GM19099 (cell line): ENCODE results near the gene TMEM100.

ENCODE experiments used
- POLR2A ChIP-seq: IDR thresholded peaks from 3 replicates; pipeline ENCODE4 v1.6.1; 2011; ENCODE audit warnings: low read depth; ENCODE audit not compliant: insufficient read length; ENCODE audit errors: extremely low read depth

TMEM100 gene, protein sequence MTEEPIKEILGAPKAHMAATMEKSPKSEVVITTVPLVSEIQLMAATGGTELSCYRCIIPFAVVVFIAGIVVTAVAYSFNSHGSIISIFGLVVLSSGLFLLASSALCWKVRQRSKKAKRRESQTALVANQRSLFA

DNA sequence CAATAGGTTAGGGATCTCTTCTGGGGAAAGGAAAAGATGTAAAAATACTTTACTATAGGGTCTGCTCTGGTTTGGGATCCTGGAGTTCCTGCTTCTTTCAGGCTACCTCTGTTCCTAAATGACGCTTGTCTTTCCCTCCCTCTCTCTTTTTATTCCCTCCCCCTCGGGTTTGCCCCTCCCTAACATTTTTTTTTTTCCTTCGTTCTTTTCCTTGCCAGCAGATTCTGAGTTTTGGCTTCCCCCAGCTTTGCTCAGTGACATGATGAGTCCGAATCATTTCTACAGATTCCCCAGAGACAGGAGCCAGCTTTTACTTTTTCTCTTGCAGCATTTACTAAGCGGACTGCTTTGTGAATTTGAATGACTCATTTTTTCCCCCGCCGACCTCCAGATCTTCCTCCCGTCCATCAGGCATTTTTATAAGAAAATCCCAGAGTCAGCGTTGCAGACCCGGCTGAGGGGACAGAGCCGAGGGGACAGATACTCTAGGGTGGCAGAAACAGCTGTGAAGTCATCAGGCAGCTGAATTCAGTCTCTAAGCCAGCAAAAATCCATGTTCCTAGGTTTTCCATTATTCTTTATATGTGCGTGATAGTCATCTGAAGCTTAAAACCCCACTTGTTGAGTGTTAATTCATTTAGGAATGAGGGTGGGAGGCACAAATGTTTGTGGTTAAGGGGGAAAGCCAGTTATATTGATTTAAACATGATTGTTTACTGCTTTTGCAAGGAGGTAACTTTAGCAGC is at the start of gene TMEM100:
TSS of gene TMEM100 (minus strand) at position 123 of the 746 bp plus-strand sequence. CDS start 1,794 bp downstream, outside the sequence.
- TF ChIP-seq POLR2A, result no peak

DNA sequence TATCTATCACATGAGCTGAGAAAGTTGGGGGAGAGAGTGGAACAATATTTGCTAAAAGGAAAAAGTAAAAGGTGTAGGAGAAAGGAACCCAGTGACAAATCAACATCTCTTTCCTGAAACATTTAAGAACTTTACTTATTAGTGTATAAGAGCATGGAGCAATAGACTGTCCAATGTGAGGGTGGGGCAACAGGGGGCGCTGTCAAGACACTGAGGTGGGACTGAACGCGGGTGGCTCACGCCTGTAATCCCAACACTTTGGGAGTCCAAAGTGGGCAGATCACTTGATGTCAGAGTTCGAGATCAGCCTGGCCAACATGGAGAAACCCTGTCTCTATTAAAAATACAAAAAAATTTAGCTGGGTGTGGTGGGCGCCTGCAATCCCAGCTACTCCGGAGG is 49.4 kb upstream of the TMEM100 start:
- no peak for TF ChIP-seq POLR2A

DNA sequence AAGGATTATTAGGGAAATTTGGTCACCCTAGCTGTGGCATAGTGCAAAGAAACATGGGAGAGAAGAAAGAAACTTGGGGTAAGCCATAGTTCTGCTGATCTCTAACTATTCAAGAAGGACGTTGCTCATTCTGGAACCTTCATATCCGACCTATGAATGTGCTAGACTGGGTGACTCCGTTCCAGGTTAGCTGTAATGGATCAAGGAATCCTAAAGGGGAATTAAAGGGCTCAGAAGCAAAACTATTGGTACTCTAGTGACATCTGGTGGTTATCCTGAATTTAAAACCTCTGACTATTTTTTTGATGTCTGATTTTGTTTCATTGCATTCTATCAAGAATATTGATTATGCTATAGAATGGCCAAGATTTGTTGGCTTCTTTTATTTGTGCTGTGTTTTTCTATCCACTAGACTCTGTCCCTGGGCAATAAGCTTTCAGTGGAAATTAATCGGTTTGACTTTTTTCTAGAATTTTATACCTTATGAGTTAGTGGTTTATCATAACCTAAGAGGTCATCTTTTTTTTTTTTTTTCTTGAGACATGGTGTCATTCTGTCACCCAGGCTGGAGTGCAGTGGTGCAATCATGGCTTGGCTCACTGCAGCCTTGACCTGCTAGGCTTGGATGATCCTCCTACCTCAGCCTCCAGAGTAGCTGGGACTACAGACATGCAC is 47.7 kb upstream of the TMEM100 start:
- no peak for TF ChIP-seq POLR2A

DNA sequence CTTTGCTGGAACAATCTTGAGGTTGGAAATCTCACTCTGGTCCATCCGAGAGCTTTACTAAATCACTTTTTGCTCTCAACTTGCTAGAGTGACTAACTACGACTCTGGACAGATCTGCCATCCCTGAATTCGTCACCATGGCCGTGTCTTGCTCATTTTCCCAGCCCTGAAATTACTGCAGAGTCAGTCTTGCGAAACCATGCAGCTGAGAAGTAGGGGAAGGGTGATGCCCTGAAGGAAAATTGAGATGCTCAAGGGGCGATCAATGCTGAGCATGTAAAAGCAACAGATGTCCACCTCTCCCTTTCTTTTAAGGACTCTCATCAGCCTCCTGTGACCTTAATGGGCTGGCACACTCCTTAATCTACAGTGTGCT is 46.9 kb upstream of the TMEM100 start:
- TF ChIP-seq POLR2A, result no peak

DNA sequence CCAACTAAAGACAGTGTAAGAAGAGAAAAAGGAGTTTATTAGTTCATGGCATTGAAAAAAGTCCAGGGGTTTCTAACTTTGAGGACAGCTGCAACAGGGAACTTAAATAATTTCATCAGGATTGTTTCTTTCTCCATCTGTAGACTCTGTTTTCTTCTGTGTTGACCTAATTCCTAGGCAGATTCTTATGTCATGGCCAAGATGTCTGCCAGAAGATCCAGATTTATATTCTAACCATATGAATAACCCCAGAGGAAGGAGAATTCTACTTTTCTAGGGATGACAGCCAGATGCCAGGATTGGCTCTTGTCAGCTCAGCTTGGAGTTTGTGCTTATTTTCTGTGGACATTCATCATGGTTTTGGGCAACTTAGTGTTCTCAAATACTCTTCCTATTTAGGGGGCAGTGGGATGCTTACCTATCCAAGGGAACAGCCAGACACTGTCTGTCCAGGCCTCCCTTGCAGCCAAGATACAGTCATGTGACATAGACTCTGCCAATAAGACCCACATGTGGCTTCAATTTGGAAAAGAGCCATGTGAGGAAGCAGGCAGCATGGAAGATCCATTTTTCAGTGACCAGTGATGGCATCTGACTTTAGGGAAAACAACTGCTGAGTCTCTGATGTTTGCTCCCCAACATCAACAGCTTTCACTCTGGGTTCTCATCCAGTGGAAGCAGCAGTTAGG is 46.4 kb upstream of the TMEM100 start:
- TF ChIP-seq POLR2A, result no peak

DNA sequence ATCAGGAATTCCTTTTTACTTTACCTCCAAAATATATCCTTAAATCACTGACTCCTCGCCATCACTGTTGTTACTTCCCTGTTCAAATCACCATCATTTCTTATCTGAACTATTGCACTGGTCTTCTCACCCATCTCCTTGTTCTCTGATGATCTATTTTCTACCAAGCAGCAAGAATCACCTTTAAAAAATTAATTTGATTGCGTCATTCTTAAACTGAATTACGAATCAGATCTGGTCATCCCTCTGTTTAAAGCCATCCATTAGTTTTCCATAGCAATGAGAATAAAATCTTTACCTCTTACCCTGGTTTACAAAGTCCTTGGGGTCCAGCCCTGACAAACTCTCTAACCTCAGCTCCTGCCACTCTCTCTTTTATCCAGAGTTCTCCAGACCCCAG is 42.8 kb upstream of the TMEM100 start:
- no peak for TF ChIP-seq POLR2A

DNA sequence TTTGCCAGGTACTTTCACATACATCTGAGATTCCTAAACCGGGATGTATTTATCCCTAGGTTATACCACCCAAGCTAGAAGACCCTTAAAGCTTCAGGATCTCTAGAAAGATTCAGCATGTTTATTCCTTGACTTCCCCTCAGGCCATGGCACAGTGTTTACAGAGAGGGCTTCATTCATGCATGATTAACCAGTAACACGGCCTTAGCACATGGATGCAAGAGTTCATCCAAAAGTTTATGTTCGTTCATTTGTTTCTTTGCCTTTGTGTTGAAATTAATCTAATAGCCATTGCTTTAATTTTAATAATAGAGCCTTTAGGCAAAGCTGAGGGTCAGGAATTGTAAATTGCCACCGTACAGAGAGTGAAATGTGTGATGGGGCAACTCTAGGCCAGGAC is 41.9 kb upstream of the TMEM100 start:
- no peak for TF ChIP-seq POLR2A

DNA sequence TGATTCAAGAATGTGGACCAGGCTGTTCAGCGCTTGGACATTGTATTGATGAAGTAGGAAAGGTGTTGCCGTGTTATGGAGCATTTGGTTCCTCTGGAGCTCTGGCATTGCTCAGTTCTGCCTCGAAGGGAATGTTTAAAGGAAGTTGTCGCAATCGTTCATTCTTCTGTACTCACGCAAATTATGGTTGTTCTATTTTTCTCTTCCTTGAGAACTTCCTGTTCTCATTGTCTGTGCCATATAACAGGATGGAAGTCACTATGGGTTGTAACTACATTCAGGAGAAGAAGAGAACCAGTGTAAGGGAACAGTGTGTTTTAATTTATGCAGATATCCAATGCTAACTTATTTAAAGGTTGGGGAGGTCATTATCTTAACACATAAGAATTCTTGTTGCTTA is 41.2 kb upstream of the TMEM100 start:
- no peak for TF ChIP-seq POLR2A

DNA sequence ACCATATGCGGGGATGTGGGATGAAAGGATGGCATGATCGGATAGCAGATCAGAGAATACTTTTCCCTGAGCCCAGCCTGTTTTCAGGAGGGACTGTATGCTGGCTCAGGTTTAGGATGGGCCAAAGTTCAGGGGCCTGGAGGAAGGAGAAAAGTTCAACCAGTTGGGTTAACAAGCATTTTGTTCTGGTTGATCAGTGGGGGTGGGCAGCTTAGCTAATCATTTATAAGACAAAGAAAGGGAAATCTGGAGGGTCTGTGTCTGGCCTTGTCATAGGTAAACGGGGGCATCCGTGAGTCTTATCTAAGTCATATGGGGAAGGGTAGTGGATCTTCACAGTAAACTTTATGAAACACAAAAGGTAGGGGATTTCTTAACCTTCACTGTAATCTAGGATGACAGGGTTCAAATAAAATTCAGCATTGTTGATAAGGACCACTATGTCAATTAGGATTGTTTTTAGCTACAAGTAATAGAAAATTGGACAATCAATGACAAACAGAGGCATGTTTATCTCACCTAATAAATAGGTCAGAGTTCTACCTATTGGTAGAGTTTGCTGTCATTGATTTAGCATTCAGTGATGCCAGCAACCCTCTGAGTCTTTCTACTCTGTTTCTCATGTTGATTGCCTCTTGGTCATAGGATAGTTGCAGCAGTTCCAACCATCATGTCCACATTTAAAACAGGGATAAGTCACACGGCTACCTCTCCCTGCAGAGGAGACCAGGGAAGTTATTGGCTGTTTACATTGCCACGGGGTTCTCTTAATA is 39.6 kb upstream of the TMEM100 start:
- TF ChIP-seq POLR2A, result no peak

DNA sequence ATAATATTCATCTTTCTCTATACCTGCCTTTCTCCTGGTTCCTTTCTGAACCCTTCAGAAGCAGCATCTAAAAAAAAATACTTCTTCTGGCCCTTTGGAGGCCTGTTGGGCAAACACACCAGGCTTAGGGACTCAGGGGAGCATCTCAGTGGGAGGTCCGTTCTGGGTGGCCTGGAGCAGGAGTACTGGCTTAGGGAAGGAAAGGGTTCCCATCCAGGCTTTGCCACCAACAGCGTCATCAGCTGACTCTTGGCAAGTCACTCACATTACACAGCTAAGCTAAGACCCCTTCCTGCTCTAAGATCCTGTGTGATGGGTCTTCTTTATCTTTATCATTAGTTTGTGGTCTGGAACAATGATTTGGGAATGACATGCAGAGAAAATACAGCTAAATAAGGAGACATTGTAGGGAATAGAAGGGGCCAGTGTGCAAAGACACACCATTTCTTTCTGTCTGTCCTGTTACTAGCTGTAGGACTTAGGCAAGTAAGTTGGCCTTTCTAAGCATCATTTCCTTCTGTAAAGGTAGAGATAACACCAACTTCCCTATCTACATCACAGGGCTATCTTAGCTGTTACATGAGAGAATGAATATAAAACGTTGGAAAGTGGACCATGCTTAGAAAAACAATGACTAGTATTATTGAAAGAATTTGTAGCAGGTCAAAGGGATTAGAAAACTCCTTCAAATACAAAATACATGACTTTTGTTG is 38.1 kb upstream of the TMEM100 start:
- no peak for TF ChIP-seq POLR2A

DNA sequence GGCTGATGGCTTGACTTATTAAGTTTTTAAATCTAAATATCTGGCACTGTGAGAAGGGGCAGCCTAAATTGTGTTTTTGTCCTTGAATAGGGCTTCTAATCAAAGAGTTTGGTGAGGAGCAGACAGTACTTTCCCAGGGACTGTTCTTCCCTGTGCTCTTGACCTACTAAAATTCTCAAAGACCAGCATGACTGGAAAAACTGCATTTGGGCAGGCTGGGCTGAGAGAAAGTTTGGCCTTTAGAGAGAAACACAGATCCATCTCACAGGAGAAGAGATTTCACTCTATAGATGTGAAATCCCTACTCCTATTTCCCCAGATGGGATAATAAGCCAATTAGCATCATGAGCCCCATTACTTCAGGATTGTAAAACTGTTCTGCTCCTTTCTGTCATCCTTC is 35.5 kb upstream of the TMEM100 start:
- no peak for TF ChIP-seq POLR2A

DNA sequence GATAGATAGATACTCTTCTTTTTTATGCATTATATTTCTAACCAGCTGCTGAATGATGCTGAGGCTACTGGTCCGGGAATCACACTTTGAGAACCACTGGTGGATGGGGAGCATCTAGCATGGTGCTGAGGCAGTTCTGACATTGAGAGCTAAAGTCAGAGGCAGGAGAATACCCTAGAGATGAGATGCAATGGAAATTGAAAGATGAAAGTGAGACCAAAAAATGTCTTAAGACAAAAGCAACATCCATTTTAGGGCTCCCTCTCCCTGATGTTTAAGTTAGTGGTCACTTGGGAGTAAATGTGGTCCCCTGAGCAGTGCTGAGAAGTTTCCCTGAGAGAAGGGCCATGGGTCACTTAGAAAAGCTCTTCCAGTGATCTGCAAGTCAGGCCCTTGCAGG is 35.0 kb upstream of the TMEM100 start:
- no peak for TF ChIP-seq POLR2A

DNA sequence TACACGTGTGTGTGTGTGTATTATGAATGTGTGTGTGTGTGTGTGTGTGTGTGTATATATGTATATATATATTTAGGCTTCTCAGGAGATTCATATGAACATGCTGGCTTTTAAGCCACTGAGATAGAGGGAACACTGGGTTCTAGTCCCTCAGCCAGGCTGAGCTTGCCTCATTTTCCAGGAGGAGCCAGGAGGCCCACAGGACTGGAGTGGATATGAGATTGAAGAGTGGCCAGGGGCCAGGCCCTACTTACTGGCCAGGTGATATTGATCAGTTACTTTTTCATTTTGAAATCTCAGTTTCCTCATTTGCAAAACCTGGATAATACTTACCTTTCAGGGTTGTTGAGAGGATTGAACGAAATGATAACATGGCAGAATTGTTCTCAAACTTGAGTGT is 34.0 kb upstream of the TMEM100 start:
- TF ChIP-seq POLR2A, result no peak

DNA sequence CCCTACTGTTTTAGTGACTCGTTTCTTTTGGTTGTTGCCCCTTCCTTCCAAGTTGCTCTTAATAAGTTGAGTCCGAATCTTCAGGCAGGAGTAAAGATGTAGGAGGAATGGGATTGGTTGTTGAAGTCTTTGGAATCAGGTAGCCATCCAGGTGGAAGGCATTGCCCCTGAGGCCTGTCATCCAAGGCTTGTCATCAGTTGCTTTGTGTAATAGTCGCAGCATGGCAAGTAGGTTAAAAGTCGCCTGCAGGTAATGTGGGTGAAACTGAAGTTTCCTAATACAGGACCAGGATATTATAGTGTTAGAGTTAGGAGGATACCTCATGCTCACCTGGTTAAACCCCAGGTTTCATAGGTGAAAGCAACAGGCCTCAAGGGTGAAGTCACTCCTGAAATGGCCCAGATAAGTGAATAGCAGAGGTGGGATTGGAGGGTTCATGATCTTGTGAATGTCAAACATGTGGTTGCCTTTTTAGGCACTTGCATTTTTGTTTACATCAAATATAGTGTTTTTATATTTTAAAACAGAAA is 29.1 kb upstream of the TMEM100 start:
- TF ChIP-seq POLR2A, result no peak
